ENCODE measurements around the gene TMCO6. TPM values are rescaled to one million over a fixed set of nuclear protein-coding genes. Genes with fewer than 3 reads are reported as not detected.
"Not testable (repeated sequence)": the region's sequence is repeated elsewhere in the genome, so short reads cannot be mapped to it uniquely, and the experiment has no call there.

The TMCO6 gene
- total and polyA plus RNA-seq, 3 donors from 2014 or later, result 34.5 to 103 (median 58.0) TPM

GRCh38 chr5:140611020-140611521 lies 28.2 kb upstream of the TMCO6 start:
- no peak for DNase-seq
- TF ChIP-seq CTCF (IDR thresholded peaks at IDR 0.05), result no peak
- TF ChIP-seq POLR2A (IDR thresholded peaks at IDR 0.05), result no peak
- no peaks in the 10 kb centered on the region for H3K36me3 ChIP-seq (ENCODE audit: low read depth, missing control alignments)
- peak overlapping the region in 1 of 2 donors; percentile 37 for H3K27ac ChIP-seq
- H3K4me1 ChIP-seq, result peaks cover 4% of the 10 kb centered on the region
- intact Hi-C loops (cut with DNase I; ENCODE audit: low total_unique reads), result no loop called here
- WGBS, 2 donors, result 64 to 69% methylated on average over 2 of the region's 2 CpGs
- no peak overlapping the region for H3K4me3 ChIP-seq
- H3K27me3 ChIP-seq, result no peaks in the 10 kb centered on the region
- H3K9me3 ChIP-seq, result no peaks in the 10 kb centered on the region

GRCh38 chr5:140622301-140622700 lies 16.9 kb upstream of the TMCO6 start:
- no peaks in the 10 kb centered on the region for H3K4me1 ChIP-seq
- no peaks in the 10 kb centered on the region for H3K36me3 ChIP-seq (ENCODE audit: low read depth, missing control alignments)
- DNase-seq, result no peak
- H3K27ac ChIP-seq, result no peak overlapping the region
- TF ChIP-seq CTCF (IDR thresholded peaks at IDR 0.05) (no peak), POLR2A (IDR thresholded peaks at IDR 0.05) (no peak)
- WGBS, 2 donors, result 74 to 76% methylated on average over 3 of the region's 3 CpGs
- H3K27me3 ChIP-seq, result no peaks in the 10 kb centered on the region
- no peak overlapping the region for H3K4me3 ChIP-seq
- intact Hi-C loops (cut with DNase I; ENCODE audit: low total_unique reads), result no loop called here
- H3K9me3 ChIP-seq, result no peaks in the 10 kb centered on the region

- H3K27me3 ChIP-seq; H3K36me3 ChIP-seq (ENCODE audit: low read depth, missing control alignments); DNase-seq; H3K27ac ChIP-seq; H3K4me1 ChIP-seq; H3K9me3 ChIP-seq; H3K4me3 ChIP-seq; intact Hi-C loops (cut with DNase I; ENCODE audit: low total_unique reads): not testable (repeated sequence)
These were observed 16.2 kb upstream of the TMCO6 start for GRCh38 chr5:140623061-140623460.

GRCh38 chr5:140624886-140625285 lies 14.4 kb upstream of the TMCO6 start:
- DNase-seq; H3K4me1 ChIP-seq; H3K36me3 ChIP-seq (ENCODE audit: low read depth, missing control alignments); H3K27ac ChIP-seq; H3K27me3 ChIP-seq; H3K4me3 ChIP-seq; intact Hi-C loops (cut with DNase I; ENCODE audit: low total_unique reads); H3K9me3 ChIP-seq: not testable (repeated sequence)
- WGBS, 2 donors, result 85 to 92% methylated on average over 10 of the region's 10 CpGs

GRCh38 chr5:140627972-140628371 lies 11.3 kb upstream of the TMCO6 start:
- intact Hi-C loops (cut with DNase I; ENCODE audit: low total_unique reads), result no loop called here
- no peak for DNase-seq
- Histone ChIP-seq H3K4me1 (no peaks in the 10 kb centered on the region), H3K36me3 (ENCODE audit: low read depth, missing control alignments) (no peaks in the 10 kb centered on the region), H3K4me3 (no peak overlapping the region), H3K27ac (no peak overlapping the region), H3K9me3 (no peaks in the 10 kb centered on the region), H3K27me3 (no peaks in the 10 kb centered on the region)
- no peak for TF ChIP-seq POLR2A (IDR thresholded peaks at IDR 0.05)
- no peak for TF ChIP-seq CTCF (IDR thresholded peaks at IDR 0.05)
- 86 to 89% methylated on average over 6 of the region's 6 CpGs for WGBS, 2 donors

GRCh38 chr5:140628711-140629110 lies 10.5 kb upstream of the TMCO6 start:
- Histone ChIP-seq H3K4me1 (peaks cover 5% of the 10 kb centered on the region), H3K9me3 (no peaks in the 10 kb centered on the region), H3K27ac (no peak overlapping the region), H3K4me3 (no peak overlapping the region), H3K36me3 (ENCODE audit: low read depth, missing control alignments) (no peaks in the 10 kb centered on the region), H3K27me3 (no peaks in the 10 kb centered on the region)
- DNase-seq, result no peak
- TF ChIP-seq POLR2A (IDR thresholded peaks at IDR 0.05), result no peak
- TF ChIP-seq CTCF (IDR thresholded peaks at IDR 0.05), result no peak
- intact Hi-C loops (cut with DNase I; ENCODE audit: low total_unique reads), result no loop called here
- WGBS, 2 donors, result 24 to 40% methylated on average over 1 of the region's 1 CpG
